GM19240 (cell line): ENCODE measurements around the gene SCGN.
"Not testable (repeated sequence)": the region's sequence is repeated elsewhere in the genome, so short reads cannot be mapped to it uniquely, and the experiment has no call there.

ENCODE experiments used
- DNase-seq: peaks from one replicate; pipeline ENCODE4 v3.0.0; 2011; ENCODE audit warnings: low spot score; ENCODE audit not compliant: insufficient read length

SCGN gene

GRCh38 chr6:25726122-25726911 lies 74.3 kb downstream of the SCGN start:
- no peak for DNase-seq

- DNase-seq: no peak
Measured at GRCh38 chr6:25727028-25727427, 75.0 kb downstream of the SCGN start.

GRCh38 chr6:25730907-25731306 lies 78.9 kb downstream of the SCGN start:
- DNase-seq: no peak

- DNase-seq: no peak
Measured at GRCh38 chr6:25731721-25732120, 79.7 kb downstream of the SCGN start.

GRCh38 chr6:25732468-25733198 lies 80.6 kb downstream of the SCGN start:
- no peak for DNase-seq

GRCh38 chr6:25735261-25735660 lies 83.2 kb downstream of the SCGN start:
- DNase-seq: no peak

GRCh38 chr6:25743868-25744267 lies 91.9 kb downstream of the SCGN start:
- DNase-seq: no peak

GRCh38 chr6:25745836-25746235 lies 93.8 kb downstream of the SCGN start:
- no peak for DNase-seq

GRCh38 chr6:25746968-25747367 lies 95.0 kb downstream of the SCGN start:
- no peak for DNase-seq

GRCh38 chr6:25747477-25747876 lies 95.5 kb downstream of the SCGN start:
- DNase-seq: no peak

GRCh38 chr6:25748049-25748448 lies 96.0 kb downstream of the SCGN start:
- no peak for DNase-seq

GRCh38 chr6:25748601-25749517 lies 96.8 kb downstream of the SCGN start:
- not testable (repeated sequence) for DNase-seq

- no peak for DNase-seq
Measured at GRCh38 chr6:25749837-25750236, 97.8 kb downstream of the SCGN start.

GRCh38 chr6:25750906-25751305 lies 98.9 kb downstream of the SCGN start:
- no peak for DNase-seq
